HEK293 (cell line): Measurements from ENCODE around the gene INAVA.

Experiments used
- BCL11A ChIP-seq: fragments of 450-650 bp; formaldehyde crosslinking; IDR thresholded peaks from 2 replicates; pipeline ENCODE4 v1.5.1; 2016; ENCODE audit warnings: low read depth, missing biosample characterization, missing genetic modification characterization
- TCF7L2 ChIP-seq: IDR thresholded peaks from 2 replicates; pipeline ENCODE4 v1.6.1; 2011; ENCODE audit warnings: low read depth, mild to moderate bottlenecking, inconsistent platforms, low read length, moderate library complexity, borderline replicate concordance
- ZFP3 ChIP-seq: fragments of 450-650 bp; formaldehyde crosslinking; IDR thresholded peaks from 2 replicates; pipeline ENCODE4 v1.5.1; 2016; ENCODE audit warnings: low read depth, missing biosample characterization, missing genetic modification characterization
- ZNF146 ChIP-seq: fragments of 450-650 bp; formaldehyde crosslinking; IDR thresholded peaks from 2 replicates; pipeline ENCODE4 v1.5.1; 2016; ENCODE audit warnings: missing biosample characterization, missing genetic modification characterization
- ZNF239 ChIP-seq: fragments of 450-650 bp; formaldehyde crosslinking; IDR thresholded peaks from 2 replicates; pipeline ENCODE4 v1.5.1; 2016; ENCODE audit warnings: missing biosample characterization, missing genetic modification characterization
- ZNF266 ChIP-seq: fragments of 450-650 bp; formaldehyde crosslinking; IDR thresholded peaks from 2 replicates; pipeline ENCODE4 v1.5.1; 2016; ENCODE audit warnings: missing biosample characterization, missing genetic modification characterization, low read depth
- ZNF292 ChIP-seq: fragments of 450-650 bp; formaldehyde crosslinking; IDR thresholded peaks from 2 replicates; pipeline ENCODE4 v1.5.1; 2016; ENCODE audit warnings: low read depth, missing biosample characterization, missing genetic modification characterization, borderline replicate concordance
- ZNF426 ChIP-seq: fragments of 450-650 bp; formaldehyde crosslinking; IDR thresholded peaks from 2 replicates; pipeline ENCODE4 v1.5.1; 2017; ENCODE audit warnings: missing biosample characterization, missing genetic modification characterization, mild to moderate bottlenecking, inconsistent platforms, moderate library complexity
- ZNF530 ChIP-seq: fragments of 450-650 bp; formaldehyde crosslinking; IDR thresholded peaks from 2 replicates; pipeline ENCODE4 v1.5.1; 2016; ENCODE audit warnings: low read depth, missing biosample characterization, missing genetic modification characterization
- ZNF670 ChIP-seq: fragments of 450-650 bp; formaldehyde crosslinking; IDR thresholded peaks from 2 replicates; pipeline ENCODE4 v1.5.1; 2016; ENCODE audit warnings: missing biosample characterization, missing genetic modification characterization, low read depth
- ZNF747 ChIP-seq: fragments of 450-650 bp; formaldehyde crosslinking; IDR thresholded peaks from 2 replicates; pipeline ENCODE4 v1.5.1; 2016; ENCODE audit warnings: missing biosample characterization, missing genetic modification characterization
- TF ChIP-seq, protein P1 (sequence below): fragments of 450-650 bp; formaldehyde crosslinking; IDR thresholded peaks from 2 replicates; pipeline ENCODE4 v1.5.1; 2016; ENCODE audit warnings: missing biosample characterization, missing genetic modification characterization
- TF ChIP-seq, protein P2 (sequence below): fragments of 450-650 bp; formaldehyde crosslinking; IDR thresholded peaks from 2 replicates; pipeline ENCODE4 v1.5.1; 2016; ENCODE audit warnings: missing biosample characterization, missing genetic modification characterization
- TF ChIP-seq, protein P3 (sequence below): sonication (generic); formaldehyde crosslinking; IDR thresholded peaks from 2 replicates; pipeline ENCODE4 v1.8.1; 2022; ENCODE audit warnings: mild to moderate bottlenecking, moderate library complexity, missing genetic modification reagents

DNA sequence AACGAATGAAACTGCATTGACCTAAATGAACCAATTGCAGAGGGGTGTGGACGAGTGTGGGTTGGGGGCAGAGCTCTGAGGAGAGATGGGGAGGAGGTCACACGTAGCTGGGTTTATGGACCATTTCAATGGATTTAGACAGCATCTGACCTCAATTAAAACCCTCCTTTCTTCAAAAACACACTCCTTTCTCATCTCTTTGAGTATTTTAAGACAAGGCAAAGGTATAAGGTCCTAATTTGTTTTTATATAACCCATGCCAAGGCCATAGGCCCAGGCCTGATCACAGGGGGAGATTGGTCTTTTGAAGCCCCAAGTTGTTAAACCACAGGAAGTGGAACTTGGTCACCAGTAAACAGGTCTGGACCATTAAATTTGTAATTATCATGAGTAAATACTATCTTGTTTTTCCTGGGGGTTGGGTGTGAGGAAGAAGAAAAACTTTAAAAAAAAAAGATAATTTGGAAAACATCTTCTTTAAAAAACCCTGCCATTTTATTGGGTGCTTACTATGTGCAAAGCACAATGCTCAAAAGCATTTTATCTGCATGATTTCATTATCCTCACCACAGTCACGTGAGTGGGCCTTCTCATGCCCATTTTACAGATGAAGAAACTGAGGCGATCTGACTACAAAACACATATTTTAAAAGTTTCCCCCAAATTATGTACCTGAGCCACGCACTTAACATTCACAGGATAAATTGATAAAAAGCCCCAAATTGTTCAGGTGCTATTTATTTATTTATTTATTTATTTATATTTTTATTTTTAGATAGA lies 8.9 kb upstream of the INAVA start:
- TF ChIP-seq ZNF670 (no peak), ZNF292 (tag by site-specific recombination) (no peak), ZNF747 (tag by site-specific recombination) (no peak), ZNF530 (no peak), TCF7L2 (no peak), ZFP3 (no peak), ZNF426 (no peak), ZNF146 (tag by site-specific recombination) (no peak), ZNF266 (tag by site-specific recombination) (no peak), BCL11A (no peak), ZNF239 (no peak)
- TF ChIP-seq, protein P1, sequence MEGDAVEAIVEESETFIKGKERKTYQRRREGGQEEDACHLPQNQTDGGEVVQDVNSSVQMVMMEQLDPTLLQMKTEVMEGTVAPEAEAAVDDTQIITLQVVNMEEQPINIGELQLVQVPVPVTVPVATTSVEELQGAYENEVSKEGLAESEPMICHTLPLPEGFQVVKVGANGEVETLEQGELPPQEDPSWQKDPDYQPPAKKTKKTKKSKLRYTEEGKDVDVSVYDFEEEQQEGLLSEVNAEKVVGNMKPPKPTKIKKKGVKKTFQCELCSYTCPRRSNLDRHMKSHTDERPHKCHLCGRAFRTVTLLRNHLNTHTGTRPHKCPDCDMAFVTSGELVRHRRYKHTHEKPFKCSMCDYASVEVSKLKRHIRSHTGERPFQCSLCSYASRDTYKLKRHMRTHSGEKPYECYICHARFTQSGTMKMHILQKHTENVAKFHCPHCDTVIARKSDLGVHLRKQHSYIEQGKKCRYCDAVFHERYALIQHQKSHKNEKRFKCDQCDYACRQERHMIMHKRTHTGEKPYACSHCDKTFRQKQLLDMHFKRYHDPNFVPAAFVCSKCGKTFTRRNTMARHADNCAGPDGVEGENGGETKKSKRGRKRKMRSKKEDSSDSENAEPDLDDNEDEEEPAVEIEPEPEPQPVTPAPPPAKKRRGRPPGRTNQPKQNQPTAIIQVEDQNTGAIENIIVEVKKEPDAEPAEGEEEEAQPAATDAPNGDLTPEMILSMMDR = no peak
- TF ChIP-seq, protein P2, sequence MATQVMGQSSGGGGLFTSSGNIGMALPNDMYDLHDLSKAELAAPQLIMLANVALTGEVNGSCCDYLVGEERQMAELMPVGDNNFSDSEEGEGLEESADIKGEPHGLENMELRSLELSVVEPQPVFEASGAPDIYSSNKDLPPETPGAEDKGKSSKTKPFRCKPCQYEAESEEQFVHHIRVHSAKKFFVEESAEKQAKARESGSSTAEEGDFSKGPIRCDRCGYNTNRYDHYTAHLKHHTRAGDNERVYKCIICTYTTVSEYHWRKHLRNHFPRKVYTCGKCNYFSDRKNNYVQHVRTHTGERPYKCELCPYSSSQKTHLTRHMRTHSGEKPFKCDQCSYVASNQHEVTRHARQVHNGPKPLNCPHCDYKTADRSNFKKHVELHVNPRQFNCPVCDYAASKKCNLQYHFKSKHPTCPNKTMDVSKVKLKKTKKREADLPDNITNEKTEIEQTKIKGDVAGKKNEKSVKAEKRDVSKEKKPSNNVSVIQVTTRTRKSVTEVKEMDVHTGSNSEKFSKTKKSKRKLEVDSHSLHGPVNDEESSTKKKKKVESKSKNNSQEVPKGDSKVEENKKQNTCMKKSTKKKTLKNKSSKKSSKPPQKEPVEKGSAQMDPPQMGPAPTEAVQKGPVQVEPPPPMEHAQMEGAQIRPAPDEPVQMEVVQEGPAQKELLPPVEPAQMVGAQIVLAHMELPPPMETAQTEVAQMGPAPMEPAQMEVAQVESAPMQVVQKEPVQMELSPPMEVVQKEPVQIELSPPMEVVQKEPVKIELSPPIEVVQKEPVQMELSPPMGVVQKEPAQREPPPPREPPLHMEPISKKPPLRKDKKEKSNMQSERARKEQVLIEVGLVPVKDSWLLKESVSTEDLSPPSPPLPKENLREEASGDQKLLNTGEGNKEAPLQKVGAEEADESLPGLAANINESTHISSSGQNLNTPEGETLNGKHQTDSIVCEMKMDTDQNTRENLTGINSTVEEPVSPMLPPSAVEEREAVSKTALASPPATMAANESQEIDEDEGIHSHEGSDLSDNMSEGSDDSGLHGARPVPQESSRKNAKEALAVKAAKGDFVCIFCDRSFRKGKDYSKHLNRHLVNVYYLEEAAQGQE (tag by site-specific recombination) = no peak
- TF ChIP-seq, protein P3, sequence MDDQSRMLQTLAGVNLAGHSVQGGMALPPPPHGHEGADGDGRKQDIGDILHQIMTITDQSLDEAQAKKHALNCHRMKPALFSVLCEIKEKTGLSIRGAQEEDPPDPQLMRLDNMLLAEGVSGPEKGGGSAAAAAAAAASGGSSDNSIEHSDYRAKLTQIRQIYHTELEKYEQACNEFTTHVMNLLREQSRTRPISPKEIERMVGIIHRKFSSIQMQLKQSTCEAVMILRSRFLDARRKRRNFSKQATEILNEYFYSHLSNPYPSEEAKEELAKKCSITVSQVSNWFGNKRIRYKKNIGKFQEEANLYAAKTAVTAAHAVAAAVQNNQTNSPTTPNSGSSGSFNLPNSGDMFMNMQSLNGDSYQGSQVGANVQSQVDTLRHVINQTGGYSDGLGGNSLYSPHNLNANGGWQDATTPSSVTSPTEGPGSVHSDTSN = no peak
